ENCODE data around the gene HIVEP2.

The HIVEP2 gene

GRCh38 chr6:142944124-142945048 lies 590 bp downstream of the HIVEP2 start:
- DNase-seq: no peak

GRCh38 chr6:142943711-142944123 lies 1.3 kb downstream of the HIVEP2 start:
- DNase-seq: no peak

GRCh38 chr6:142942805-142943227 lies 2.2 kb downstream of the HIVEP2 start:
- no peak for DNase-seq

GRCh38 chr6:142942238-142942637 lies 2.7 kb downstream of the HIVEP2 start:
- DNase-seq: no peak

GRCh38 chr6:142941018-142941417 lies 4.0 kb downstream of the HIVEP2 start:
- DNase-seq: no peak

GRCh38 chr6:142940487-142940886 lies 4.5 kb downstream of the HIVEP2 start:
- no peak for DNase-seq

GRCh38 chr6:142938510-142938909 lies 6.5 kb downstream of the HIVEP2 start:
- DNase-seq: no peak

- DNase-seq: no peak
Observed at GRCh38 chr6:142937986-142938385, 7.0 kb downstream of the HIVEP2 start.

GRCh38 chr6:142935553-142936517 lies 9.1 kb downstream of the HIVEP2 start:
- no peak for DNase-seq

- no peak for DNase-seq
Observed at GRCh38 chr6:142934599-142934998, 10.4 kb downstream of the HIVEP2 start.

GRCh38 chr6:142934106-142934505 lies 10.9 kb downstream of the HIVEP2 start:
- no peak for DNase-seq

GRCh38 chr6:142933701-142934100 lies 11.3 kb downstream of the HIVEP2 start:
- no peak for DNase-seq

- DNase-seq: no peak
Observed at GRCh38 chr6:142932889-142933288, 12.1 kb downstream of the HIVEP2 start.

- DNase-seq: no peak
Observed at GRCh38 chr6:142929751-142930358, 15.1 kb downstream of the HIVEP2 start.

GRCh38 chr6:142927904-142928303 lies 17.1 kb downstream of the HIVEP2 start:
- DNase-seq: no peak

GRCh38 chr6:142927271-142927580 lies 17.8 kb downstream of the HIVEP2 start:
- DNase-seq: no peak

- no peak for DNase-seq
Observed at GRCh38 chr6:142926494-142927270, 18.3 kb downstream of the HIVEP2 start.

GRCh38 chr6:142926177-142926493 lies 18.8 kb downstream of the HIVEP2 start:
- no peak for DNase-seq

- no peak for DNase-seq
Observed at GRCh38 chr6:142925575-142926110, 19.3 kb downstream of the HIVEP2 start.

- no peak for DNase-seq
Observed at GRCh38 chr6:142918339-142919042, 26.5 kb downstream of the HIVEP2 start.

- no peak for DNase-seq
Observed at GRCh38 chr6:142916881-142917280, 28.1 kb downstream of the HIVEP2 start.

Data from NCI-H1048 (cell line).